Activated B cell treated with CpG ODN at 0.5 μM for 24 hours (primary cell): ENCODE data around the gene PRKAR1B. TPM values are rescaled to one million over a fixed set of nuclear protein-coding genes. Genes with fewer than 3 reads are reported as not detected.

Experiments used
- ATAC-seq: fragments of 200-7000 bp; cut with Tn5 transposase; one replicate; pipeline ENCODE4 v1.10.0; 2021; ENCODE audit warnings: low read depth, mild to moderate bottlenecking, moderate library complexity
- CTCF ChIA-PET: fragments of 350-600 bp; sonication (Branson Sonifier 250); formaldehyde crosslinking; loops from one replicate; lab custom pipeline; 2021; ENCODE audit warnings: antibody characterized with exemption; lab: Charles Lee
- POLR2A ChIA-PET: fragments of 350-600 bp; sonication (Branson Sonifier 250); formaldehyde crosslinking; loops from one replicate; lab custom pipeline; 2021; ENCODE audit warnings: antibody characterized with exemption; lab: Charles Lee
- DNase-seq: peaks from one replicate; pipeline ENCODE4 v3.0.0; 2022
- H3K27ac Mint-ChIP-seq: one replicate; pipeline ENCODE4 v1.8.0; 2020; ENCODE audit warnings: mixed read lengths
- H3K27me3 Mint-ChIP-seq: one replicate; pipeline ENCODE4 v1.8.0; 2021; ENCODE audit warnings: mixed read lengths
- H3K36me3 Mint-ChIP-seq: one replicate; pipeline ENCODE4 v1.8.0; 2021; ENCODE audit warnings: low read depth, mixed read lengths
- H3K4me1 Mint-ChIP-seq: one replicate; pipeline ENCODE4 v1.8.0; 2021; ENCODE audit warnings: mixed read lengths
- H3K4me3 Mint-ChIP-seq: one replicate; pipeline ENCODE4 v1.8.0; 2020; ENCODE audit warnings: mild to moderate bottlenecking, mixed read lengths
- H3K9me3 Mint-ChIP-seq: one replicate; pipeline ENCODE4 v1.8.0; 2020; ENCODE audit warnings: mixed read lengths
- CTCF ChIP-seq: fragments of 200-600 bp; IDR thresholded peaks from one replicate; pipeline ENCODE4 v1.8.0; 2022; ENCODE audit warnings: antibody characterized with exemption, mild to moderate bottlenecking
- intact Hi-C: fragments of 100-400 bp; cut with micrococcal nuclease; formaldehyde crosslinking; loops from one replicate; pipeline ENCODE4 v1.15.1; 2024
- total RNA-seq: library from RNA; stranded (reverse); gene quantifications from 2 replicates; pipeline ENCODE4 v1.2.3, GENCODE V29; 2022

The PRKAR1B gene
- total RNA-seq, 1 donor from 2014 or later: 17.5 TPM

- POLR2A ChIA-PET: no interaction called here
- DNase-seq: no peak
- Mint-ChIP-seq H3K9me3 (no peaks in the 10 kb centered on the region), H3K4me3 (no peak overlapping the region), H3K4me1 (no peaks in the 10 kb centered on the region), H3K27ac (no peak overlapping the region), H3K36me3 (peaks cover 18% of the 10 kb centered on the region), H3K27me3 (no peaks in the 10 kb centered on the region)
- CTCF ChIA-PET: no interaction called here
- intact Hi-C loops: no loop called here
- no peak for ATAC-seq
- TF ChIP-seq CTCF: no peak
Measured at GRCh38 chr7:578386-578785, 148.7 kb downstream of the PRKAR1B start.

GRCh38 chr7:577741-578370, 149.2 kb downstream of the PRKAR1B start:
- H3K36me3 Mint-ChIP-seq: peaks cover 16% of the 10 kb centered on the region
- H3K9me3 Mint-ChIP-seq: no peaks in the 10 kb centered on the region
- POLR2A ChIA-PET: no interaction called here
- no peak overlapping the region for H3K27ac Mint-ChIP-seq
- intact Hi-C loops: no loop called here
- H3K4me3 Mint-ChIP-seq: no peak overlapping the region
- TF ChIP-seq CTCF: no peak
- no peaks in the 10 kb centered on the region for H3K27me3 Mint-ChIP-seq
- H3K4me1 Mint-ChIP-seq: no peaks in the 10 kb centered on the region
- no peak for DNase-seq
- no peak for ATAC-seq
- CTCF ChIA-PET: no interaction called here

DNA sequence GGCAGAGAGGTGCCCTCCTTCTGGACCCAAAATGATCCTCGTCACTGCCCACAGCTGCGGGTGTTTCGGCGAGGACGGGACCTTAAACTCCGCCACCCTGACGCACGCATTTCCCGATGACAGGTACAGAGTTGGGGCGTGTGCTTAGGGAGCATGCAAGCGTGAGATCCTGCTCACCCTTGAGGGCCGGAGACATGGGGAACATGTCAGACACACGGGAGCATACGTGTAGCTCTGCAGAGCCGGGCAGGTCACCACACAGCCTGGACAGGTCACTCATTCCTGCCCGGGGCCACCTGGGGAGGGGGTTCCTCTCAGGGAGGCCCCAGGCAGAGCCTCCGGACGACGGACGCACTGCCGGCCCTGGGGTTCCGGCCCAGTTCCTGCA, 149.8 kb downstream of the PRKAR1B start:
- DNase-seq: no peak
- Mint-ChIP-seq H3K9me3 (no peaks in the 10 kb centered on the region), H3K27ac (no peak overlapping the region), H3K4me1 (no peaks in the 10 kb centered on the region), H3K4me3 (no peak overlapping the region), H3K36me3 (peaks cover 15% of the 10 kb centered on the region), H3K27me3 (no peaks in the 10 kb centered on the region)
- CTCF ChIA-PET: no interaction called here
- POLR2A ChIA-PET: no interaction called here
- no peak for ATAC-seq
- intact Hi-C loops: no loop called here
- TF ChIP-seq CTCF: no peak

- Mint-ChIP-seq H3K36me3 (peaks cover 15% of the 10 kb centered on the region), H3K27me3 (no peaks in the 10 kb centered on the region), H3K4me3 (no peak overlapping the region), H3K9me3 (no peaks in the 10 kb centered on the region), H3K4me1 (no peaks in the 10 kb centered on the region), H3K27ac (no peak overlapping the region)
- ChIA-PET POLR2A (no interaction called here), CTCF (no interaction called here)
- DNase-seq (no peak), ATAC-seq (no peak)
- no peak for TF ChIP-seq CTCF
- intact Hi-C loops: no loop called here
Measured at GRCh38 chr7:576524-577277, 150.4 kb downstream of the PRKAR1B start.

DNA sequence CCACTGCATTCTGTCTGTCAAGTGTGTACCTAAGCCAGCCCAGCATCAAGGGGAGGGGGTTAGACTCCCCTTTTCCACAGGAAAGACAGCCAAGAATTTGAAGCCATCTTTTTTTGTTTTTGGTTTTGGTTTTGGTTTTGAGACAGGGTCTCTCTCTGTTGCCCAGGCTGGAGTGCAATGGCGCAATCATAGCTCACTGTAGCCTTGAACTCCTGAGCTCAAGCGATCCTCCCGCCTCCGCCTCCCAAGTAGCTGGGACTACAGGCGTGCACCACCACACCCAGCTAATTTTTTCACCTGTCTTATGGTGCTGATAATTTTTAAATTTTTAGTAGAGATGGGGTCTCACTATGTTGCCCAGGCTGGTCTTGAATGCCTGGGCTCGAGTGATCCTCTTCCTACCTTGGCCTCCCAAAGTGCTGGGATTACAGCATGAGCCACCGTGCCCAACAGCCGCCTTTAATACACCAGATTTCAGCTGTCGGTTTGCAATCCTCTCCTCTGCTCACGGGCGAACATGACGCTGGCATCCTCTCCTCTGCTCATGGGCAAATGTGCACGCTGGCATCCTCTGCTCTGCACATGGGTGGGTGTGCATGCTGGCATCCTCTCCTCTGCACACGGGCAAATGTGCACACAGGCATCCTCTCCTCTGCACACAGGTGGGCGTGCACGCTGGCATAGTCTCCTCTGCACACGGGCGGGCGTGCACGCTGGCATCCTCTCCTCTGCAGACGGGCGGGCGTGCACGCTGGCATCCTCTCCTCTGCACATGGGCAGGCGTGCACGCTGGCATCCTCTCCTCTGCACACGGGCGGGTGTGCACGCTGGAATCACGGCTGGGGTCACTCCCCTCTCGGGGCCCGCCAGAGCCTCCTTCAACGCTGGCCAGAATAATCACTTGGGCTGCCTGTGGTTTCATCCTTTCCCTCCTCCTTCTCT, 151.4 kb downstream of the PRKAR1B start:
- no peaks in the 10 kb centered on the region for H3K27me3 Mint-ChIP-seq
- no peak for TF ChIP-seq CTCF
- peaks cover 15% of the 10 kb centered on the region for H3K36me3 Mint-ChIP-seq
- DNase-seq (no peak), ATAC-seq (no peak)
- intact Hi-C loops: no loop called here
- H3K4me1 Mint-ChIP-seq: no peaks in the 10 kb centered on the region
- CTCF ChIA-PET: no interaction called here
- POLR2A ChIA-PET: no interaction called here
- no peak overlapping the region for H3K27ac Mint-ChIP-seq
- no peaks in the 10 kb centered on the region for H3K9me3 Mint-ChIP-seq
- no peak overlapping the region for H3K4me3 Mint-ChIP-seq
